Measurements from ENCODE around the gene B4GALNT4.
"Not testable (repeated sequence)": the region's sequence is repeated elsewhere in the genome, so short reads cannot be mapped to it uniquely, and the experiment has no call there.

Gene B4GALNT4

GRCh38 chr11:418343-419247, 49.3 kb downstream of the B4GALNT4 start:
- DNase-seq (ENCODE audit: low read depth, low spot score), result no peak

GRCh38 chr11:419248-420005, 50.1 kb downstream of the B4GALNT4 start:
- DNase-seq (ENCODE audit: low read depth, low spot score), result no peak

GRCh38 chr11:420054-420910, 51.0 kb downstream of the B4GALNT4 start:
- DNase-seq (ENCODE audit: low read depth, low spot score), result no peak

- DNase-seq (ENCODE audit: low read depth, low spot score), result no peak
These were observed 51.6 kb downstream of the B4GALNT4 start for GRCh38 chr11:420911-421321.

GRCh38 chr11:422249-422656, 53.0 kb downstream of the B4GALNT4 start:
- DNase-seq (ENCODE audit: low read depth, low spot score), result no peak

- DNase-seq (ENCODE audit: low read depth, low spot score), result no peak
These were observed 54.9 kb downstream of the B4GALNT4 start for GRCh38 chr11:424232-424631.

GRCh38 chr11:424766-425165, 55.5 kb downstream of the B4GALNT4 start:
- not testable (repeated sequence) for DNase-seq (ENCODE audit: low read depth, low spot score)

- DNase-seq (ENCODE audit: low read depth, low spot score), result no peak
These were observed 56.0 kb downstream of the B4GALNT4 start for GRCh38 chr11:425301-425700.

GRCh38 chr11:426851-427250, 57.6 kb downstream of the B4GALNT4 start:
- no peak for DNase-seq (ENCODE audit: low read depth, low spot score)

- DNase-seq (ENCODE audit: low read depth, low spot score), result no peak
These were observed 59.0 kb downstream of the B4GALNT4 start for GRCh38 chr11:428295-428694.

- DNase-seq (ENCODE audit: low read depth, low spot score), result no peak
These were observed 60.1 kb downstream of the B4GALNT4 start for GRCh38 chr11:429391-429790.

- no peak for DNase-seq (ENCODE audit: low read depth, low spot score)
These were observed 60.7 kb downstream of the B4GALNT4 start for GRCh38 chr11:429931-430456.

Measured in smooth muscle cell of the brain vasculature (primary cell).